ENCODE measurements around the gene SLC16A5.

DNA sequence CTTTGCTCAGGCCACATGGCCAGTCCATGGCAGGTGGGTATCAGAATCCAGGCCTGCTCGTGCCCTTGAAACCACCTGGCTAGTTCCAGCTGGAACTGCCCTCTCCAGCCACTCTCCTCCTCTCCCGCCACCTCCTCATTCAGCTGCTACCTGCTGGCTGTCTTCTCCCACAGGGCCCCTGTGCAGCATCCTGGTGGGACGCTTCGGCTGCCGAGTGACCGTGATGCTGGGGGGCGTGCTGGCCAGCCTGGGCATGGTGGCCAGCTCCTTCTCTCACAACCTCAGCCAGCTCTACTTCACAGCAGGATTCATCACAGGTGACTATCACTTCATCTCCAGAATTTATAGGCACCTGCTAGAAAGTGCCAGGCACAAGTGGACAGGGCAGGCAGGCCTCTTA is 10.1 kb downstream of the SLC16A5 start:
- TF ChIP-seq, protein P1, sequence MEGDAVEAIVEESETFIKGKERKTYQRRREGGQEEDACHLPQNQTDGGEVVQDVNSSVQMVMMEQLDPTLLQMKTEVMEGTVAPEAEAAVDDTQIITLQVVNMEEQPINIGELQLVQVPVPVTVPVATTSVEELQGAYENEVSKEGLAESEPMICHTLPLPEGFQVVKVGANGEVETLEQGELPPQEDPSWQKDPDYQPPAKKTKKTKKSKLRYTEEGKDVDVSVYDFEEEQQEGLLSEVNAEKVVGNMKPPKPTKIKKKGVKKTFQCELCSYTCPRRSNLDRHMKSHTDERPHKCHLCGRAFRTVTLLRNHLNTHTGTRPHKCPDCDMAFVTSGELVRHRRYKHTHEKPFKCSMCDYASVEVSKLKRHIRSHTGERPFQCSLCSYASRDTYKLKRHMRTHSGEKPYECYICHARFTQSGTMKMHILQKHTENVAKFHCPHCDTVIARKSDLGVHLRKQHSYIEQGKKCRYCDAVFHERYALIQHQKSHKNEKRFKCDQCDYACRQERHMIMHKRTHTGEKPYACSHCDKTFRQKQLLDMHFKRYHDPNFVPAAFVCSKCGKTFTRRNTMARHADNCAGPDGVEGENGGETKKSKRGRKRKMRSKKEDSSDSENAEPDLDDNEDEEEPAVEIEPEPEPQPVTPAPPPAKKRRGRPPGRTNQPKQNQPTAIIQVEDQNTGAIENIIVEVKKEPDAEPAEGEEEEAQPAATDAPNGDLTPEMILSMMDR (conservative IDR thresholded peaks at IDR 0.05; ENCODE audit: low read length), result no peak
- no peak for TF ChIP-seq EZH2phosphoT487 (IDR thresholded peaks at IDR 0.05; ENCODE audit: borderline replicate concordance, low read depth, low read length)

All from OCI-LY7 (cell line).